Measurements from ENCODE around the gene MGAT3. TPM values are rescaled to one million over a fixed set of nuclear protein-coding genes. Genes with fewer than 3 reads are reported as not detected.

Gene MGAT3
- total RNA-seq, 2 experiments from 2014 or later: 0.90 to 1.9 TPM

DNA sequence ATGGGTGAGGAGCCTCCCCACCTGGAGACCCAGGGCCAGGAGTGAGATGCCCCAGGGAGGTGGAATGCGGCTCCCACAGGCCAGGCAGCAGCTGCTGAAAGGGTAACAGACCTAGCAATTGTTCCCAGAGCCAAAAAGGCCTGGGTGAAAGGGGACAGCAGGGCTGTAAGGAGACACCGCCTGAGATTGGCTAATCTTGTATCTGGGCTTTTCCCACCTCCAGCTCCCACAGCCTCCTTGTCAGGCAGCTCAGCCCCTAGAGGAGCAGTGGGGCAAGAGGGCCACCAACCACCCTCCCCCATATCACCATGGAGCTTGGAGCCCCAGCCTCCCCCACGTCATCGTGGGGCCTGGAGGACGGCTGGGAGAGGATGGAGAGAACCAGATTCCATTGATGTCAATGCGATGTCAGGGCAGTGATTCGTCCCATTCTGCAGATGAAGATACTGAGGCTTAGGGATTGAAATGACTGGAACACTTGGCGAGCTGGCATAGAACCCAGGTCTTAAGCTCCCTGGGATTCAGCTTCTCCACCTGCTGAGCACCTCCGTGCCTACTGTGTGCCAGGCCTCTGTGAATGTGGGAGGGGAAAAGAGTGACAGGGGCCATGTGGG is 2.9 kb upstream of the MGAT3 start:
- TF ChIP-seq CTCF (IDR thresholded peaks at IDR 0.05): no peak
- peaks cover 24% of the 10 kb centered on the region for H3K4me1 Mint-ChIP-seq (ENCODE audit: low read depth)
- CTCF ChIA-PET: interaction anchor here (0.8 to 2.8 kb wide), 2 partner anchors 17 to 43 kb away, joined by 4 to 11 read pairs; no protein-coding TSS in a partner anchor
- POLR2A ChIA-PET: interaction anchor here (1.0 kb wide), 1 partner anchor 67 kb away, joined by 3 read pairs; the partner anchor contains the start of gene ATF4
- H3K4me3 Mint-ChIP-seq: no peak overlapping the region
- no peak for ATAC-seq
- H3K27me3 Mint-ChIP-seq: peaks cover 15% of the 10 kb centered on the region
- H3K27ac Mint-ChIP-seq: no peak overlapping the region
- intact Hi-C loops (cut with micrococcal nuclease): no loop called here
- H3K9me3 Mint-ChIP-seq: no peaks in the 10 kb centered on the region
- no peaks in the 10 kb centered on the region for H3K36me3 Mint-ChIP-seq (ENCODE audit: low read depth)
- DNase-seq: no peak

- H3K9me3 Mint-ChIP-seq: no peaks in the 10 kb centered on the region
Measured at GRCh38 chr22:39454385-39454871, 2.4 kb upstream of the MGAT3 start.

GRCh38 chr22:39457198-39457555 is 365 bp downstream of the MGAT3 start:
- intact Hi-C loops (cut with micrococcal nuclease): no loop called here
- Mint-ChIP-seq H3K9me3 (no peaks in the 10 kb centered on the region), H3K36me3 (ENCODE audit: low read depth) (no peaks in the 10 kb centered on the region), H3K4me3 (no peak overlapping the region), H3K4me1 (ENCODE audit: low read depth) (peaks cover 17% of the 10 kb centered on the region), H3K27ac (no peak overlapping the region), H3K27me3 (peaks cover 18% of the 10 kb centered on the region)
- ATAC-seq (peak; percentile 14), DNase-seq (no peak)
- TF ChIP-seq CTCF (IDR thresholded peaks at IDR 0.05): no peak
- ChIA-PET POLR2A (interaction anchor here (0.9 kb wide), 1 partner anchor 63 kb away, joined by 3 read pairs; the partner anchor contains the start of gene ATF4), CTCF (no interaction called here)

More at GRCh38 chr22:39454385-39454871, 2.4 kb upstream of the MGAT3 start:
- ChIA-PET POLR2A (interaction anchor here (1.0 kb wide), 1 partner anchor 66 kb away, joined by 3 read pairs; the partner anchor contains the start of gene ATF4), CTCF (interaction anchor here (0.7 to 2.8 kb wide), 3 partner anchors 17 to 74 kb away, joined by 3 to 11 read pairs (median 4); no protein-coding TSS in a partner anchor)
- Mint-ChIP-seq H3K27me3 (peaks cover 15% of the 10 kb centered on the region), H3K4me1 (ENCODE audit: low read depth) (peaks cover 24% of the 10 kb centered on the region), H3K27ac (no peak overlapping the region), H3K4me3 (no peak overlapping the region), H3K36me3 (ENCODE audit: low read depth) (no peaks in the 10 kb centered on the region)
- no peak for TF ChIP-seq CTCF (IDR thresholded peaks at IDR 0.05)
- DNase-seq (no peak), ATAC-seq (no peak)
- intact Hi-C loops (cut with micrococcal nuclease): no loop called here

DNA sequence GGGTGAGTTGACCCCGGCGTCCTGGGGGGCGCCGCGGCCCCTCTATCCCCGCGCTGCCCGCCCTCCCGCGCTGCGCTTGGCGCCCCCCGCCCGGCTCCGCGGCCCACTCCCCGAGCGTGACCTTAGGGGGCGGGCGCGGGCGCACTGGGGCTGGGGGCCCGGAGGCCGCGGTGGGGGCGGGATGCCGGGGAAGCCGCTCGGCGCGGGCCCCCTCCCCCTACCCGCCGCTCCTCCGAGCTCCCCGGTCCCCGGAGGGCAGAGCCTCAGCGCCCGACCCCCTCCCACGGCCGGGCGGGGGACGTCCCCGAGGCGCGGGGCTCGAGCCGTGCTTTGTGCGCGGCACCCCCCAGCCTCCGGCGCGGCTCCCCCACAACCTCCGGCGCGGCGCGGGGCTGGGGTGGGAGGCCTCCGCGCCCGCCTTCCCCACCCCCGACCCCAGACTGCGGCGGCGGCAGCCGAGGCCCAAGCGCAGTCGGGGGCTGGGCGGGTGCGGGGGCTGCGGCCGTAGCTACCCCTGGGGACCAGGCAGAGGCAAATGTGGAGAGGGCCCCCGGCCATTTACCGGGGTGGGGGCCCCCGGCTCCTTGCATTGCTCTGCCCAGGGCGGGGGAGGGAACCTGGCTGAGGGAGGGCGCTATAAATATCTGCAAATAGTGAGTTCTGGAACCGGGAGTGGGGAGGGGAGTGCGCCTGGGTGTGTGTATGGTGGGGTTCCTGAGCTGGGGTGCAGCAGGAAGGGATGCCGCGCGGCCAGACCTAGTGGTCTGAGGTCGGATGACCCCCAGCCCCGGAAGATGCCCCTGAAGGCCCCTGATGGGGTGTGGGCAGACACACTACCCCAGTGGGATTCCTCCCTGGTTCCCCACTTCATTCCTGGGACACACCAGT is 988 bp downstream of the MGAT3 start:
- POLR2A ChIA-PET: interaction anchor here (0.9 to 1.0 kb wide), 2 partner anchors 10 to 63 kb away, joined by 3 read pairs; partner anchors contain the start of gene ATF4
- Mint-ChIP-seq H3K36me3 (ENCODE audit: low read depth) (no peaks in the 10 kb centered on the region), H3K9me3 (no peaks in the 10 kb centered on the region), H3K4me1 (ENCODE audit: low read depth) (peaks cover 14% of the 10 kb centered on the region), H3K4me3 (peak overlapping the region; percentile 58), H3K27ac (no peak overlapping the region), H3K27me3 (peaks cover 18% of the 10 kb centered on the region)
- intact Hi-C loops (cut with micrococcal nuclease): no loop called here
- TF ChIP-seq CTCF (IDR thresholded peaks at IDR 0.05): no peak
- CTCF ChIA-PET: no interaction called here
- peak; percentile 29 for ATAC-seq
- no peak for DNase-seq

Measured in activated CD8-positive, alpha-beta T cell treated with anti-CD3 and anti-CD28 coated beads for 36 hours (primary cell).